DND-41 (cell line): ENCODE measurements around the gene YIPF1.

Source experiments
- ATAC-seq: fragments of 200-7000 bp; cut with Tn5 transposase; 3 replicates; pipeline ENCODE4 v1.9.1; 2021; ENCODE audit warnings: low read depth; ENCODE audit not compliant: insufficient read depth
- DNase-seq: peaks from one replicate; pipeline ENCODE4 v3.0.0-alpha.2; 2020
- H2AFZ ChIP-seq: 2 replicates; pipeline ENCODE4 v1.6.0; 2012; ENCODE audit warnings: low read depth, low read length
- H3K27ac ChIP-seq: 2 replicates; pipeline ENCODE4 v1.5.1; 2012; ENCODE audit warnings: low read length, inconsistent platforms
- H3K27me3 ChIP-seq: fragments of 200-600 bp; sonication (generic); 2 replicates; pipeline ENCODE4 v1.6.0; 2012; ENCODE audit warnings: low read length, mild to moderate bottlenecking, inconsistent platforms; ENCODE audit not compliant: insufficient read depth, poor library complexity
- H3K36me3 ChIP-seq: 2 replicates; pipeline ENCODE4 v1.5.1; 2012; ENCODE audit warnings: low read length, inconsistent platforms; ENCODE audit not compliant: insufficient read depth
- H3K4me1 ChIP-seq: 2 replicates; pipeline ENCODE4 v1.5.1; 2012; ENCODE audit warnings: mild to moderate bottlenecking, low read length; ENCODE audit not compliant: insufficient read depth
- H3K4me2 ChIP-seq: 2 replicates; pipeline ENCODE4 v1.6.0; 2012; ENCODE audit warnings: mild to moderate bottlenecking, moderate library complexity, low read length, inconsistent platforms; ENCODE audit not compliant: insufficient read depth
- H3K4me3 ChIP-seq, 2 experiments: fragments of 200-600 bp in 1 of 2; shearing (Covaris generic) in 1 of 2; 2 replicates each; pipeline ENCODE4 v1.5.1; 2012 to 2016; ENCODE audit warnings: inconsistent platforms in 2 of 2, low read length in 2 of 2, mild to moderate bottlenecking in 2 of 2, low read depth in 1 of 2, moderate library complexity in 1 of 2
- H3K79me2 ChIP-seq: 2 replicates; pipeline ENCODE4 v1.6.0; 2012; ENCODE audit warnings: low read length, inconsistent platforms; ENCODE audit not compliant: insufficient read depth
- H3K9ac ChIP-seq: 2 replicates; pipeline ENCODE4 v1.6.0; 2012; ENCODE audit warnings: low read depth, mild to moderate bottlenecking, inconsistent platforms, low read length, moderate library complexity
- H3K9me3 ChIP-seq: 2 replicates; pipeline ENCODE4 v1.5.1; 2012; ENCODE audit warnings: low read length, moderate library complexity, mild to moderate bottlenecking, inconsistent platforms; ENCODE audit not compliant: insufficient read depth, severe bottlenecking
- H4K20me1 ChIP-seq: 2 replicates; pipeline ENCODE4 v1.6.0; 2012; ENCODE audit warnings: low read length; ENCODE audit not compliant: insufficient read depth
- CTCF ChIP-seq: IDR thresholded peaks from 2 replicates; pipeline ENCODE4 v1.5.1; 2012; ENCODE audit warnings: borderline replicate concordance, low read length, moderate library complexity, mild to moderate bottlenecking; ENCODE audit not compliant: poor library complexity, severe bottlenecking; ENCODE audit errors: extremely low read depth
- EZH2 ChIP-seq: IDR thresholded peaks from 3 replicates; pipeline ENCODE4 v1.6.1; 2012; ENCODE audit warnings: borderline replicate concordance, low read depth, mild to moderate bottlenecking, moderate library complexity, low read length, inconsistent platforms; ENCODE audit not compliant: severe bottlenecking

The YIPF1 gene

GRCh38 chr1:53918343-53918742 is 28.7 kb upstream of the YIPF1 start:
- no peak for ATAC-seq
- TF ChIP-seq CTCF (no peak), EZH2 (no peak)
- no peak overlapping the region for H3K27ac ChIP-seq
- H3K36me3 ChIP-seq, result peaks cover 50% of the 10 kb centered on the region
- H3K4me3 ChIP-seq, result no peak overlapping the region
- no peaks in the 10 kb centered on the region for H3K9me3 ChIP-seq
- H3K27me3 ChIP-seq, result no peaks in the 10 kb centered on the region
- H3K79me2 ChIP-seq, result no peaks in the 10 kb centered on the region
- H2AFZ ChIP-seq, result no peak overlapping the region
- H3K9ac ChIP-seq, result no peak overlapping the region
- peaks cover 4% of the 10 kb centered on the region; the same call in 1 of the 2 replicates for H3K4me1 ChIP-seq
- H4K20me1 ChIP-seq, result no peaks in the 10 kb centered on the region
- H3K4me2 ChIP-seq, result no peak overlapping the region
- no peak for DNase-seq

- Histone ChIP-seq H3K9ac (no peak overlapping the region), H3K27ac (no peak overlapping the region), H3K36me3 (peaks cover 26% of the 10 kb centered on the region), H3K27me3 (no peaks in the 10 kb centered on the region), H3K79me2 (no peaks in the 10 kb centered on the region), H3K9me3 (no peaks in the 10 kb centered on the region), H4K20me1 (no peaks in the 10 kb centered on the region), H2AFZ (no peak overlapping the region), H3K4me3 (no peak overlapping the region), H3K4me1 (no peaks in the 10 kb centered on the region), H3K4me2 (no peak overlapping the region)
- ATAC-seq (no peak), DNase-seq (no peak)
- TF ChIP-seq CTCF, result no peak
- TF ChIP-seq EZH2, result no peak
Measured at GRCh38 chr1:53913352-53914033, 23.9 kb upstream of the YIPF1 start.

GRCh38 chr1:53911442-53911841 is 21.8 kb upstream of the YIPF1 start:
- no peaks in the 10 kb centered on the region for H3K9me3 ChIP-seq
- H3K4me1 ChIP-seq, result no peaks in the 10 kb centered on the region
- no peak overlapping the region for H3K4me2 ChIP-seq

More at GRCh38 chr1:53911442-53911841, 21.8 kb upstream of the YIPF1 start:
- ATAC-seq, result no peak
- no peak overlapping the region for H3K9ac ChIP-seq
- H3K36me3 ChIP-seq, result peaks cover 24% of the 10 kb centered on the region
- H3K27ac ChIP-seq, result no peak overlapping the region
- no peak overlapping the region for H2AFZ ChIP-seq
- no peaks in the 10 kb centered on the region for H3K27me3 ChIP-seq
- no peaks in the 10 kb centered on the region for H4K20me1 ChIP-seq
- TF ChIP-seq EZH2, result no peak
- TF ChIP-seq CTCF, result no peak
- H3K79me2 ChIP-seq, result no peaks in the 10 kb centered on the region
- no peak overlapping the region for H3K4me3 ChIP-seq
- DNase-seq, result no peak
